Muscle of back (tissue), 11 donors: ENCODE data around the gene FAM184B. TPM values are rescaled to one million over a fixed set of nuclear protein-coding genes. Genes with fewer than 3 reads are reported as not detected.

Experiments
- DNase-seq, 3 donors: peaks; one replicate each; pipeline versions ENCODE4 v3.0.0 to v3.0.0-alpha.2; 2013
- polyA plus RNA-seq, 10 donors: library from polyadenylated mRNA; unstranded; fragments of 120-200 nt; gene quantifications; one replicate each; pipeline ENCODE4 v1.2.1, GENCODE V29; 2013; ENCODE audit not compliant: insufficient read length in 10 of 10

Gene FAM184B
- polyA plus RNA-seq, 10 donors = 1.3 to 6.6 (median 2.8) TPM

DNA sequence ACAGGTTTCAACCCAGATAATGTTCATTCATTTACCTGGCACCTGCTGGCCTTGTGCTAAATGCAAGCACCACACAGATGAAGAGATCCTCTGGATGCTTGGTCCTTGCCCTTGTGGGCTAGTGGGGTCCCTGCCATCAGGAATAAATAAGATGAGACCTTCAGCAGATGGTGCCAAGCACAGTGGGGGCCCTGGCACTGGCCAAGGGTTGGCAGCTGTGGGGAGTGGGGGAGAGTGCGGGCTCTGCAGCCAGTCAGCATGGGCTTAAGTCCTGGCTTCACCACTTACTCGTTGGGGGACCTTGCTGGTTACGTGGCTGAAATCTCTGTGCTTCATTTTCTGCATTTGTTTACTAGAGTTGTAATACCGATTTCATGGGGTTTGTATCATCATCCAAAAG is 197.5 kb downstream of the FAM184B start:
- no peak for DNase-seq

DNA sequence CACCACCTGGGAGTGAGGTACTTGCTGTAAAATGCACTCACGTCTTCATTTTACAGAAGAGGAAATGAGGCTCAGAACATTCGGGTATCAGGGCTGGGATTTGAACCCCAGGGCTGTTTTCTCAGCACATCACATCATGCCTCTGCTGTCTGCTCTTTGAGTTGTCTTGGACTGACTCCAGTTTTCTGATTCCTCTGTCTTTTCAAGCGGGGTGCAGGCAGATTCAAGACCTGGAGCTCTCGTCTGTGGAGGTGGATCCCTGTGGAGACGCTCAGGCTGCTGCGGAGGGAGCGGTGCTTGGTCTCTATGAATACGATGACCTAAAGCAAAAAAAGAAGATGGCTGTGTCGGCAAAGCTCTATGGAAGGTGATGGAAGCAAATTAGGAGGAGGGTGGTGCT is 198.1 kb downstream of the FAM184B start:
- DNase-seq = no peak

DNA sequence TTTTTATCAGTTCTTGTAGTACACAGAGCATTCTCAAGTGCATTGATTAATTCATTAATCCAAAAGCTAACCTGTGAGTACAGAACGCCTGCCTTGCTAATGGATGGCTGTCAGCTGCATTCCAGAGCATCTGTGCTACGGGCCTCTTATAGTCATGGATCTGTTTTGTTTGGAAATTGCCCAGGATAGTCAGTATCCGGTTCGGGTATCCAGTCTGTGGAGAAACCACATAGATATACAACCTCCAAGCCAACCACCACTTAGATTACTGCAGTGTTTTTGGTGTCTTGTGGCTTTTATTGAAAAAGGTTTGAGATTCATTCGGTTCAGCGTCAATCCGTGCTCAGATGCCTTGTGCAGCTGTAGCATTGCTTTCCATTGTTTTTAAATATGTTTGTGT is 200.5 kb downstream of the FAM184B start:
- DNase-seq = no peak

Other genes with a start within 250 kb of the FAM184B start
- 10 to 100 TPM; 44.9 to 51.0 (median 48.0) TPM for gene LAP3, start 204.4 kb downstream of the FAM184B start, polyA plus RNA-seq
- 10 to 100 TPM; 24.7 to 37.3 (median 28.2) TPM for gene MED28, start 167.0 kb downstream of the FAM184B start, polyA plus RNA-seq
- 10 to 100 TPM; 21.0 to 38.5 (median 29.2) TPM for gene DCAF16, start 29.1 kb upstream of the FAM184B start, polyA plus RNA-seq
- 10 to 100 TPM; 10.1 to 21.6 (median 14.2) TPM for gene NCAPG, start 29.4 kb upstream of the FAM184B start, polyA plus RNA-seq
- 10 to 100 TPM in 8 of 10 donors, 1 to 10 TPM in 2; 9.0 to 15.0 (median 13.3) TPM for gene LCORL, start 240.1 kb upstream of the FAM184B start, polyA plus RNA-seq